Right atrium auricular region (tissue), 2 donors: ENCODE measurements around the gene SNTN. TPM values are rescaled to one million over a fixed set of nuclear protein-coding genes. Genes with fewer than 3 reads are reported as not detected.
"Not testable (repeated sequence)": the region's sequence is repeated elsewhere in the genome, so short reads cannot be mapped to it uniquely, and the experiment has no call there.

Experiments used
- DNase-seq: peaks from one replicate; pipeline ENCODE4 v3.0.0-alpha.2; 2019; ENCODE audit warnings: low spot score
- H3K27ac ChIP-seq, 2 donors: fragments of 200-600 bp; sonication (generic); 1 replicate in 1 of 2; 2 replicates in 1 of 2; pipeline ENCODE4 v1.5.1; 2016 to 2019
- H3K27me3 ChIP-seq, 2 donors: fragments of 200-600 bp; sonication (generic); one replicate each; pipeline versions ENCODE4 v1.5.1 to v1.6.0; 2017 to 2019
- H3K36me3 ChIP-seq: fragments of 200-600 bp; sonication (generic); one replicate; pipeline ENCODE4 v1.5.1; 2016
- H3K4me1 ChIP-seq, 2 donors: fragments of 200-600 bp; sonication (generic); one replicate each; pipeline versions ENCODE4 v1.5.1 to v1.6.0; 2017 to 2019
- H3K4me3 ChIP-seq, 2 donors: fragments of 200-600 bp; sonication (generic); 1 replicate in 1 of 2; 2 replicates in 1 of 2; pipeline ENCODE4 v1.5.1; 2017 to 2019; ENCODE audit warnings: mild to moderate bottlenecking in 1 of 2, moderate library complexity in 1 of 2
- H3K9me3 ChIP-seq, 2 donors: fragments of 200-600 bp; sonication (generic); one replicate each; pipeline ENCODE4 v1.5.1; 2019
- total RNA-seq, 2 donors: library from RNA; depleted of rRNA; stranded (reverse); fragments of >200 nt; gene quantifications; one replicate each; pipeline ENCODE4 v1.1.0, GENCODE V29; 2016
- TF ChIP-seq, protein P1 (sequence below), 2 donors: fragments of 200-600 bp; sonication (generic); IDR thresholded peaks; one replicate each; pipeline ENCODE4 v1.5.1; 2019; ENCODE audit warnings: antibody characterized with exemption in 2 of 2

SNTN gene
- total RNA-seq, 2 donors from 2014 or later: not detected

DNA sequence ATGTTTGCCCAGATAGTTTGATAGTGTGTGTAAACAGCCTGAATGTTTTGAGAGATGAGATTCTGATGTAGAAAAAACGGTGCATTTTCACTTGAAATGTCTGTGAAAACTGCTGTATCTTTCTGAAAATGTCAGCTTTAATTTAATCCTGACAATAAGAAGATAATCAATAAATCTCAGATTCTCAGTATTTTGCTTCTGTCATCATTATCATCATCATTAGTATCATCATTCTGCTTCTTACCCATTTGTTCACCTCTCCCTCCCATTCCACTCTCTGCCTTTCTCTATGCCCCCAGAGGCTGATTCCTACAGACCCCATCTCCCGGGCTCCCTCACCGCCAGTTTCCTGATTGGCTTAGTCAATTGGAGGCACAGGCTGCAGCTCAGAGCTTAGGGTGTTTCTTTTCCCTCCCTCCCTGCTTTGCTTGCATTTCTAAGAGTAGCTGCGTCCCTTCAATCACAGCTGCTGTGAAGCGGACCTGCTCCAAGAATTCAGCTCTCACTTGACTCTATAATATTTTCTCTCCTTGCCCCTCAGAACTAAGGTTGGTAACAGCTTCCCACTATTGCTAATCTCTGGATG lies 8.2 kb upstream of the SNTN start:
- no peaks in the 10 kb centered on the region for H3K36me3 ChIP-seq
- H3K27me3 ChIP-seq: no peaks in the 10 kb centered on the region
- no peaks in the 10 kb centered on the region for H3K4me1 ChIP-seq
- DNase-seq: no peak
- TF ChIP-seq, protein P1, sequence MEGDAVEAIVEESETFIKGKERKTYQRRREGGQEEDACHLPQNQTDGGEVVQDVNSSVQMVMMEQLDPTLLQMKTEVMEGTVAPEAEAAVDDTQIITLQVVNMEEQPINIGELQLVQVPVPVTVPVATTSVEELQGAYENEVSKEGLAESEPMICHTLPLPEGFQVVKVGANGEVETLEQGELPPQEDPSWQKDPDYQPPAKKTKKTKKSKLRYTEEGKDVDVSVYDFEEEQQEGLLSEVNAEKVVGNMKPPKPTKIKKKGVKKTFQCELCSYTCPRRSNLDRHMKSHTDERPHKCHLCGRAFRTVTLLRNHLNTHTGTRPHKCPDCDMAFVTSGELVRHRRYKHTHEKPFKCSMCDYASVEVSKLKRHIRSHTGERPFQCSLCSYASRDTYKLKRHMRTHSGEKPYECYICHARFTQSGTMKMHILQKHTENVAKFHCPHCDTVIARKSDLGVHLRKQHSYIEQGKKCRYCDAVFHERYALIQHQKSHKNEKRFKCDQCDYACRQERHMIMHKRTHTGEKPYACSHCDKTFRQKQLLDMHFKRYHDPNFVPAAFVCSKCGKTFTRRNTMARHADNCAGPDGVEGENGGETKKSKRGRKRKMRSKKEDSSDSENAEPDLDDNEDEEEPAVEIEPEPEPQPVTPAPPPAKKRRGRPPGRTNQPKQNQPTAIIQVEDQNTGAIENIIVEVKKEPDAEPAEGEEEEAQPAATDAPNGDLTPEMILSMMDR (IDR thresholded peaks at IDR 0.05): no peak
- H3K4me3 ChIP-seq: no peak overlapping the region
- no peak overlapping the region for H3K27ac ChIP-seq
- H3K9me3 ChIP-seq: peaks cover 0 to 7% of the 10 kb centered on the region in 2 donors

DNA sequence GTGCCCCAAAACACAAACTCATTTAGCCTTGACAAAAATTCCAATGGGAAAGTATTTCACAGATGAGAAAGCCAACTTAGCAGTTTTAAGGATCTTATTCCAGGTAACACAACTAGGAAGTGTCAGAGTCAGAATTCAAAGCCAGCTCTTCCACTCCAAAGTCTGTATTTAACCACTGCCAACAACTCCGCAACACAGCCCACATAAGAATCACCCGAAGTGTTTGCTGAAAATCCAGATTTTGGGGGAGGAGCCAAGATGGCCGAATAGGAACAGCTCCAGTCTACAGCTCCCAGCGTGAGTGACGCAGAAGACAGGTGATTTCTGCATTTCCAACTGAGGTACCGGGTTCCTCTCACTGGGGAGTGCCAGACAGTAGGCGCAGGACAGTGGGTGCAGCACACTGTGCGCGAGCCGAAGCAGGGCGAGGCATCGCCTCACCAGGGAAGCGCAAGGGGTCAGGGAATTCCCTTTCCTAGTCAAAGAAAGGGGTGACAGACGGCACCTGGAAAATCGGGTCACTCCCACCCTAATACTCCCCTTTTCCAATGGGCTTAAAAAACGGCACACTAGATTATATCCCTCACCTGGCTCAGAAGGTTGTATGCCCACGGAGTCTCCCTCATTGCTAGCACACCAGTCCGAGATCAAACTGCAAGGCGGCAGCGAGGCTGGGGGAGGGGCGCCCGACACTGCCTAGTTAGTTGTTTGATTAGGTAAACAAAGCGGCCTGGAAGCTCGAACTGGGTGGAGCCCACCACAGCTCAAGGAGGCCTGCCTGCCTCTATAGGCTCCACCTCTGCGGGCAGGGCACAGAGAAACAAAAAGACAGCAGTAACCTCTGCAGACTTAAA lies 7.3 kb upstream of the SNTN start:
- not testable (repeated sequence) for H3K36me3 ChIP-seq, H3K27ac ChIP-seq, H3K27me3 ChIP-seq, DNase-seq, H3K4me1 ChIP-seq, H3K9me3 ChIP-seq, H3K4me3 ChIP-seq

DNA sequence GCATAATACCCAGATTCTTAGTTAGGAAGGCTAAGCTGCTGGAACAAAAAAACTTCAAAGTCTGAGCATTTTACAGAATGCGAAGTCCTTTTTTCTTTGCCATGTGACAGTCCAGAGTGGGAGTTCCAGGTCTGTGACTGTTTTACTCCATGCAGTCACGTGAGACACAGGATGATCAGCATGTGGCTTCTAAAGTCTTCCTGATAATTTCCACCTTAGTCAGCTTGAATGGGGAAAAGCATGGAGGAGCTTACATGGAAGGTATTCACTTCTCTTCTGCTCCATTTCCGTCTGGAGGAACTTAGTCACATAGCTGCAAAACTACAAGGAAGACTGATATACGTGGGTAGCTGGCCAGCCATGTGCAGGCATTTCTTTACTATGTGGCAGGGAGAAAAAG lies 1.7 kb downstream of the SNTN start:
- TF ChIP-seq, protein P1 (IDR thresholded peaks at IDR 0.05): no peak
- no peak overlapping the region for H3K27ac ChIP-seq
- H3K27me3 ChIP-seq: no peaks in the 10 kb centered on the region
- H3K4me1 ChIP-seq: no peaks in the 10 kb centered on the region
- H3K36me3 ChIP-seq: no peaks in the 10 kb centered on the region
- DNase-seq: no peak
- no peak overlapping the region for H3K4me3 ChIP-seq
- H3K9me3 ChIP-seq: no peaks in the 10 kb centered on the region

DNA sequence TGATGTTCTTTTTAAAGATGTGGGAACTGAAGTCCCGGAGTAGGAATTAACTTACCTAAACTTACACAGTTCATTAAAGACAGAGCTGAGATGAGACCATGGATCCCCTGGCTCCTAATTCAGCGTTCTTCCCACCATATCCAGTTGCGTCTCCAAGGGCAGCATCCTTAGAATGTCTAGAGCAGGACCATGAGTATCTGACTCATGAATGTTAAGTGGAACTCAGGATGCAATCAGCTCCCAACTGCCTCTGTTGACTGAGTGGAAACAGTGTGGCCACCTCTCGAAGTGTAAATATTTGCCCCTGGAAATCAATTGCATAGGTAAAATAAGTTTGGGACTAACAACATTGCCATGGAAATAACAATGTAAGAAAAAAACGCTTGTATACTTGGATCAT lies 2.5 kb downstream of the SNTN start:
- Histone ChIP-seq H3K36me3 (no peaks in the 10 kb centered on the region), H3K27ac (no peak overlapping the region), H3K9me3 (no peaks in the 10 kb centered on the region), H3K27me3 (no peaks in the 10 kb centered on the region), H3K4me1 (no peaks in the 10 kb centered on the region), H3K4me3 (no peak overlapping the region)
- DNase-seq: no peak
- TF ChIP-seq, protein P1 (IDR thresholded peaks at IDR 0.05): no peak

DNA sequence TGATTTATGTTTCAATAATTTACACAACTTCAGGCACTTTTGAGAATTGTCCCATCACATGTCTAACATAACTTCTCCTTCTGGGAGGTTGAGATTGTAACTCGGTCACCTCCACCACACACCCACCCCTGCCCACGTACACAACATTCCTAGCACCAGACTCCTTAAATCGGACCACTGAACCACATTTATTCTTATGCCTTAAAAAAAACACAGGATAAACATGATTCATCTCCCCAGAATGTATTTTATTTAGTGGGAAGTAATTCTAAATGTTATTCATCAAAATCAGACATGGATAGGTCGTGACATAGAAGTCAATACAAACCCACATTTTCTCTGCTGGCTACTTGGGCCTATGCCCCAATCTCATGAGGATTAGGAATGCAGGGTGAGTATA lies 3.0 kb downstream of the SNTN start:
- H3K9me3 ChIP-seq: no peaks in the 10 kb centered on the region
- no peak overlapping the region for H3K27ac ChIP-seq
- no peak overlapping the region for H3K4me3 ChIP-seq
- DNase-seq: no peak
- no peaks in the 10 kb centered on the region for H3K4me1 ChIP-seq
- TF ChIP-seq, protein P1 (IDR thresholded peaks at IDR 0.05): no peak
- H3K27me3 ChIP-seq: no peaks in the 10 kb centered on the region
- no peaks in the 10 kb centered on the region for H3K36me3 ChIP-seq

DNA sequence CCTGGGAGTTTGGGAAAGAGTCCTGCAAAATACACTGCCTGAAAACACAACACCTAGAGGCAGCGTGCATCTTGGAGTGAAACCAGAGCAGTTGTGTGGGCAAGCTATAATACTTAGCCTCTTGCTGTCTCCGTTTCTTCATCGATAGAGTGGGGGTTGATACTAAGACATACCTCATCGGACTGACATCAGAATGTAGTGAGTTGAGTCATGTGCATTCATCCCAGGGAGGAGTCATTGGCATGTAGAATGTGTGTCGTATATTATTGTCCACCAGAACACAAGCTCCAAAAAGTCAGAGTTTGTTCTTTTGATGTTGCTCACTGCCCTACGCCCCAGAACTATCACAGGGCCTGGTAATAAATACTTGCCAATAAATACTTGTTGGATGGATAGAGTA lies 4.3 kb downstream of the SNTN start:
- H3K27me3 ChIP-seq: no peaks in the 10 kb centered on the region

More for the DNA sequence above, 4.3 kb downstream of the SNTN start:
- Histone ChIP-seq H3K4me1 (no peaks in the 10 kb centered on the region), H3K27ac (no peak overlapping the region), H3K4me3 (no peak overlapping the region), H3K36me3 (no peaks in the 10 kb centered on the region), H3K9me3 (no peaks in the 10 kb centered on the region)
- TF ChIP-seq, protein P1 (IDR thresholded peaks at IDR 0.05): no peak
- no peak for DNase-seq
